ENCODE results near the gene TPCN1.

GRCh38 chr12:113216027-113216426, 5.2 kb upstream of the TPCN1 start:
- TF ChIP-seq CTCF (conservative IDR thresholded peaks at IDR 0.05) (no peak), EZH2 (IDR thresholded peaks at IDR 0.05; ENCODE audit: low read depth) (no peak)

Measured in PC-9 (cell line).